H1 (cell line): ENCODE results near the gene OR2Z1. TPM values are rescaled to one million over a fixed set of nuclear protein-coding genes. Genes with fewer than 3 reads are reported as not detected.

ENCODE experiments used
- CTCF ChIA-PET: fragments of 300-600 bp; sonication (Branson Sonifier 250); formaldehyde crosslinking; loops from one replicate; lab custom pipeline; 2021; ENCODE audit not compliant: partially characterized antibody; lab: Charles Lee
- POLR2A ChIA-PET: fragments of 300-600 bp; sonication (Branson Sonifier 250); formaldehyde crosslinking; loops from one replicate; lab custom pipeline; 2021; ENCODE audit warnings: inconsistent platforms; ENCODE audit not compliant: partially characterized antibody; lab: Charles Lee
- DNase-seq, 2 experiments: peaks; one replicate each; pipeline versions ENCODE4 v3.0.0 to v3.0.0-alpha.2; 2010 to 2022; ENCODE audit warnings: low spot score in 2 of 2, low read depth in 1 of 2, mixed read lengths in 1 of 2
- FAIRE-seq: peaks from 2 replicates; lab custom pipeline; 2011; peaks lifted over from hg19 to GRCh38; lab: Jason Lieb, UNC
- H2AFZ ChIP-seq: 2 replicates; pipeline ENCODE4 v1.8.1; 2012; ENCODE audit warnings: low read length, inconsistent platforms
- H2AK5ac ChIP-seq: 2 replicates; pipeline ENCODE4 v1.6.1; 2013; ENCODE audit warnings: low read depth, low read length
- H2BK120ac ChIP-seq: replicated peaks from 2 replicates; pipeline ENCODE3; 2013; ENCODE audit warnings: low read depth, low read length, inconsistent platforms
- H2BK12ac ChIP-seq: 2 replicates; pipeline ENCODE4 v1.6.1; 2013; ENCODE audit warnings: low read depth, low read length
- H2BK15ac ChIP-seq: 2 replicates; pipeline ENCODE4 v1.6.1; 2013; ENCODE audit warnings: low read length
- H2BK20ac ChIP-seq: 2 replicates; pipeline ENCODE4 v1.6.1; 2013; ENCODE audit warnings: low read length
- H2BK5ac ChIP-seq: 2 replicates; pipeline ENCODE4 v1.6.1; 2013; ENCODE audit warnings: low read depth, low read length
- H3K14ac ChIP-seq: 2 replicates; pipeline ENCODE4 v1.6.1; 2013; ENCODE audit warnings: inconsistent platforms; ENCODE audit not compliant: insufficient read length
- H3K18ac ChIP-seq: 2 replicates; pipeline ENCODE4 v1.6.1; 2013; ENCODE audit warnings: low read length; ENCODE audit errors: extremely low read depth
- H3K23ac ChIP-seq: 2 replicates; pipeline ENCODE4 v1.6.1; 2013; ENCODE audit warnings: inconsistent platforms; ENCODE audit not compliant: insufficient read length
- H3K23me2 ChIP-seq: 2 replicates; pipeline ENCODE4 v1.6.1; 2013; ENCODE audit warnings: low read depth, low read length
- H3K27ac ChIP-seq: 2 replicates; pipeline ENCODE4 v1.6.1; 2011; ENCODE audit warnings: low read depth, low read length, inconsistent platforms
- H3K27me3 ChIP-seq, 4 experiments: replicated peaks in 1 of 4; 1 replicate in 1 of 4; 2 replicates in 3 of 4; pipeline versions ENCODE4 v1.6.1 to v1.8.1; 2011 to 2013; ENCODE audit warnings: low read length in 3 of 4, mild to moderate bottlenecking in 3 of 4, inconsistent platforms in 2 of 4, mixed read lengths in 2 of 4, moderate library complexity in 1 of 4; ENCODE audit not compliant: control insufficient read depth in 3 of 4, insufficient read depth in 3 of 4; ENCODE audit errors: extremely low read depth in 1 of 4
- H3K36me3 ChIP-seq, 4 experiments: 2 replicates each; pipeline versions ENCODE4 v1.6.1 to v1.8.1; 2011 to 2013; ENCODE audit warnings: mild to moderate bottlenecking in 4 of 4, low read length in 3 of 4, moderate library complexity in 2 of 4, control low read depth in 1 of 4, inconsistent platforms in 1 of 4; ENCODE audit not compliant: insufficient read depth in 4 of 4, control insufficient read depth in 2 of 4
- H3K4ac ChIP-seq: replicated peaks from 2 replicates; pipeline ENCODE3; 2013; ENCODE audit warnings: low read length, low read depth, mixed read lengths, inconsistent platforms; ENCODE audit not compliant: insufficient read length
- H3K4me1 ChIP-seq, 4 experiments: replicated peaks in 1 of 4; 1 replicate in 1 of 4; 2 replicates in 3 of 4; pipeline versions ENCODE4 v1.6.1 to v1.8.1; 2011 to 2013; ENCODE audit warnings: low read length in 3 of 4, inconsistent platforms in 2 of 4, mixed read lengths in 1 of 4; ENCODE audit not compliant: insufficient read depth in 4 of 4, control insufficient read depth in 3 of 4
- H3K4me2 ChIP-seq, 2 experiments: 2 replicates each; pipeline versions ENCODE4 v1.6.1 to v1.8.1; 2011 to 2013; ENCODE audit warnings: low read depth in 2 of 2, low read length in 2 of 2, control low read depth in 1 of 2, inconsistent platforms in 1 of 2, mild to moderate bottlenecking in 1 of 2; ENCODE audit not compliant: insufficient read depth in 1 of 2
- H3K4me3 ChIP-seq, 4 experiments: fragments of 200-600, 300-600 bp in 1 of 4; sonication (generic), shearing (Covaris generic), sonication (Bioruptor Twin) in 1 of 4; 2 replicates each; pipeline versions ENCODE4 v1.5.1 to v1.8.1; 2011 to 2016; ENCODE audit warnings: low read length in 4 of 4, low read depth in 3 of 4, control low read depth in 2 of 4, inconsistent platforms in 2 of 4, mild to moderate bottlenecking in 2 of 4, mixed read lengths in 1 of 4, moderate library complexity in 1 of 4; ENCODE audit not compliant: insufficient read depth in 2 of 4; ENCODE audit errors: extremely low read depth in 1 of 4
- H3K56ac ChIP-seq: replicated peaks from 2 replicates; pipeline ENCODE3; 2013; ENCODE audit warnings: low read depth, mild to moderate bottlenecking, mixed read lengths, low read length, inconsistent platforms; ENCODE audit not compliant: insufficient read length
- H3K79me1 ChIP-seq: 2 replicates; pipeline ENCODE4 v1.6.1; 2013; ENCODE audit warnings: low read depth, low read length, control low read depth
- H3K79me2 ChIP-seq, 2 experiments: 2 replicates each; pipeline versions ENCODE4 v1.6.1 to v1.8.1; 2012 to 2013; ENCODE audit warnings: low read length in 2 of 2, mild to moderate bottlenecking in 2 of 2, inconsistent platforms in 1 of 2; ENCODE audit not compliant: insufficient read depth in 2 of 2, control insufficient read depth in 1 of 2
- H3K9ac ChIP-seq, 4 experiments: replicated peaks in 1 of 4; 1 replicate in 1 of 4; 2 replicates in 3 of 4; pipeline versions ENCODE4 v1.6.1 to v1.8.1; 2011 to 2013; ENCODE audit warnings: low read depth in 3 of 4, low read length in 3 of 4, control low read depth in 2 of 4, mild to moderate bottlenecking in 2 of 4, moderate library complexity in 2 of 4, inconsistent platforms in 1 of 4; ENCODE audit errors: extremely low read depth in 1 of 4
- H3K9me3 ChIP-seq, 2 experiments: 2 replicates each; pipeline versions ENCODE4 v1.6.1 to v1.8.1; 2012 to 2013; ENCODE audit warnings: mild to moderate bottlenecking in 2 of 2, moderate library complexity in 2 of 2, control low read depth in 1 of 2, inconsistent platforms in 1 of 2, low read depth in 1 of 2, low read length in 1 of 2, mixed read lengths in 1 of 2; ENCODE audit not compliant: insufficient read depth in 2 of 2
- H4K20me1 ChIP-seq, 2 experiments: replicated peaks in 1 of 2; 2 replicates each; pipeline versions ENCODE3 to v1.8.1; 2011 to 2013; ENCODE audit warnings: inconsistent platforms in 2 of 2, low read length in 2 of 2, mild to moderate bottlenecking in 1 of 2; ENCODE audit not compliant: insufficient read depth in 2 of 2, control insufficient read depth in 1 of 2
- H4K5ac ChIP-seq: 2 replicates; pipeline ENCODE4 v1.6.1; 2013; ENCODE audit warnings: low read length, low read depth, mixed read lengths, inconsistent platforms; ENCODE audit not compliant: insufficient read length
- H4K8ac ChIP-seq: 2 replicates; pipeline ENCODE4 v1.8.0; 2013; ENCODE audit warnings: mild to moderate bottlenecking, moderate library complexity, low read length, inconsistent platforms; ENCODE audit not compliant: insufficient read depth; ENCODE audit errors: extremely low read depth
- H4K91ac ChIP-seq: replicated peaks from 2 replicates; pipeline ENCODE3; 2013; ENCODE audit warnings: low read length, mixed read lengths, inconsistent platforms; ENCODE audit not compliant: insufficient read length
- POLR2A ChIP-seq, 2 experiments: IDR thresholded peaks; 1 replicate in 1 of 2; 2 replicates in 1 of 2; pipeline ENCODE4 v1.6.1; 2011; ENCODE audit warnings: low read depth in 2 of 2, low read length in 2 of 2, mild to moderate bottlenecking in 2 of 2; ENCODE audit errors: control extremely low read depth in 1 of 2
- WGBS, 2 experiments: shearing (Covaris generic) in 1 of 2; methylation state at CpG; one replicate each; pipeline versions ENCODE4 v1.1.6 to v1.1.7; 2013 to 2015; ENCODE audit warnings: low lambda C conversion rate in 2 of 2, mixed read lengths in 2 of 2, inconsistent platforms in 1 of 2, low coverage in 1 of 2, missing lambda C conversion rate in 1 of 2; ENCODE audit not compliant: insufficient replicate concordance in 2 of 2, insufficient coverage in 1 of 2, insufficient read length in 1 of 2; ENCODE audit errors: extremely low coverage in 1 of 2, missing lambda C conversion rate in 1 of 2; 5-methylcytosine and 5-hydroxymethylcytosine counted together
- polyA plus RNA-seq, 7 experiments: library from polyadenylated mRNA; depleted of rRNA in 3 of 7; stranded (reverse) in 5 of 7; unstranded in 2 of 7; fragments of >200 nt in 5 of 7; fragments of 200-250 nt in 2 of 7; gene quantifications; 1 replicate in 5 of 7; 2 replicates in 1 of 7; 4 replicates in 1 of 7; pipeline versions ENCODE4 v1.2.1 to v1.2.3, GENCODE V29; 2011 to 2013; ENCODE audit warnings: missing spikeins in 2 of 7, mixed read lengths in 2 of 7
- total RNA-seq: library from RNA; stranded (reverse); fragmentation: NEBNext Ultra II Directional; extraction: Animal tissue kit (Norgen Biotek cat#: 25700); gene quantifications from 2 replicates; pipeline ENCODE4 v1.2.1, GENCODE V29; 2021

OR2Z1 gene
- total and polyA plus RNA-seq, 2 of the 8 experiments (the other 6 are each of a cell fraction or from before 2014, with no cell fraction given) = not detected

DNA sequence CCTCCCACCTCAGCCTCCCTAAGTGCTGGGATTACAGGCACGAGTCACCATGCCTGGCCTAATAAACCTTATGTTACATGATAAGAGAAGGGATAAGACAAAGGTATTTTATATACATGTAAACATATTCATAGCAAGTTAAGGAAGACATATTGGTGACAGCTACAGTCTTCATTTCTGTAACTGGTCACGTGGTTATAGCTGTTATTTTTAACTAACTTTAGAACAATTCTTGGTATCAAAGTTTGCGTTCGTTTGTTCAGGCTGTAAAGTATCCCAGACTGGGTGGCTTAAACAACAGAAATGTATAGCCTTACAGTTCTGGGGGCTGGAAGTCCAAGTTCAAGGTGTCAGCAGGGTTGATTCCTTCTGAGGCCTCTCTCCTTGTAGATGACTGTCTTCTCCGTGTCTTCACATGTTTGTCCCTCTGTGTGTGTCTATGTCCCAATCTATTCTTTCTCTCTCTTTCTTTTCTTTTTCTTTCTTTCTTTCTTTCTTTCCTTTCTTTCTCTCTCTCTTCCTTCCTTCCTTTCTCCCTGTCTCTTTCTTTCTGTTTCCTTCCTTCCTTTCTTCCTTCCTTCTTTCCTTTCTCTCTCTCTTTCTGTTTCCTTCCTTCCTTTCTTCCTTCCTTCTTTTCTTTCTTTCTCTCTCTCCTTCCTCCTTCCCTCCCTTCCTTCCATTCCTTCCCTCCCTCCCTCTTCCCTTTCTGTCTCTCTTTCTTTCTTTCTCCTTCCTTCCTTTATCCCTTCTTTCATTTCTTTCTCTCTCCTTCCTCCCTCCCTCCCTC is 30.5 kb upstream of the OR2Z1 start:
- Histone ChIP-seq H3K9ac (no peak overlapping the region), H4K8ac (no peak overlapping the region), H3K27me3 (no peaks in the 10 kb centered on the region), H3K4ac (no peak overlapping the region), H3K56ac (no peak overlapping the region), H2AK5ac (no peak overlapping the region), H3K23me2 (no peaks in the 10 kb centered on the region; the same call in 1 of the 2 replicates), H2AFZ (no peak overlapping the region), H3K4me1 (no peaks in the 10 kb centered on the region), H4K5ac (no peak overlapping the region), H3K23ac (no peak overlapping the region), H3K4me2 (no peak overlapping the region), H3K79me2 (no peaks in the 10 kb centered on the region), H2BK120ac (no peak overlapping the region), H2BK20ac (no peak overlapping the region), H3K4me3 (no peak overlapping the region), H4K91ac (no peak overlapping the region), H3K18ac (no peak overlapping the region), H2BK12ac (no peak overlapping the region), H3K9me3 (peaks cover 2 to 8% of the 10 kb centered on the region in 2 experiments; a peak in 1 of 4 replicates), H2BK15ac (no peak overlapping the region), H3K79me1 (no peaks in the 10 kb centered on the region), H4K20me1 (no peaks in the 10 kb centered on the region), H3K14ac (no peak overlapping the region), H2BK5ac (no peak overlapping the region), H3K27ac (no peak overlapping the region), H3K36me3 (no peaks in the 10 kb centered on the region)
- FAIRE-seq (no peak), DNase-seq (no peak)
- 60% methylated on average over 5 of the region's 5 CpGs; no CpG with 5 or more reads in 1 of the 2 experiments for WGBS, 2 experiments
- ChIA-PET POLR2A (no interaction called here), CTCF (interaction anchor here (1.3 kb wide), 1 partner anchor 20 kb away, joined by 3 read pairs; no protein-coding TSS in a partner anchor)
- no peak for TF ChIP-seq POLR2A (IDR thresholded peaks at IDR 0.05; ENCODE audit: control extremely low read depth in 1 of 2, low read depth in 2 of 2, low read length in 2 of 2)
